Naive thymus-derived CD4-positive, alpha-beta T cell (primary cell): ENCODE measurements around the gene C8G. TPM values are rescaled to one million over a fixed set of nuclear protein-coding genes. Genes with fewer than 3 reads are reported as not detected.
A peak's percentile ranks its signal among the peaks of the same experiment; 100 is the strongest.

Experiments
- ATAC-seq: fragments of 150-1000 bp; cut with Tn5 transposase; 2 replicates; pipeline ENCODE4 v1.10.0; 2021; ENCODE audit warnings: mild to moderate bottlenecking, moderate library complexity
- CTCF ChIA-PET: fragments of 350-600 bp; sonication (Branson Sonifier 250); formaldehyde crosslinking; loops from one replicate; lab custom pipeline; 2021; ENCODE audit warnings: antibody characterized with exemption; lab: Charles Lee
- POLR2A ChIA-PET: fragments of 350-600 bp; sonication (Branson Sonifier 250); formaldehyde crosslinking; loops from one replicate; lab custom pipeline; 2021; ENCODE audit warnings: antibody characterized with exemption, inconsistent platforms; lab: Charles Lee
- DNase-seq, 9 donors: peaks; one replicate each; pipeline versions ENCODE4 v3.0.0 to v3.0.0-alpha.2; 2020 to 2022; ENCODE audit warnings: mixed read lengths in 1 of 9
- H3K27ac ChIP-seq: one replicate; pipeline ENCODE4 v1.7.0; 2013; ENCODE audit warnings: mild to moderate bottlenecking, low read depth, low read length, moderate library complexity
- H3K27me3 ChIP-seq, 2 donors: one replicate each; pipeline ENCODE4 v1.7.0; 2013; ENCODE audit warnings: low read length in 2 of 2, mild to moderate bottlenecking in 2 of 2, moderate library complexity in 2 of 2; ENCODE audit not compliant: control insufficient read depth in 2 of 2, insufficient read depth in 2 of 2
- H3K36me3 ChIP-seq, 3 experiments: 1 replicate in 2 of 3; 2 replicates in 1 of 3; pipeline ENCODE4 v1.7.0; 2013; ENCODE audit warnings: low read length in 3 of 3, mild to moderate bottlenecking in 3 of 3, moderate library complexity in 1 of 3; ENCODE audit not compliant: insufficient read depth in 3 of 3, control insufficient read depth in 2 of 3
- H3K4me1 ChIP-seq, 2 donors: one replicate each; pipeline ENCODE4 v1.7.0; 2013; ENCODE audit warnings: low read length in 2 of 2, mild to moderate bottlenecking in 2 of 2, moderate library complexity in 1 of 2; ENCODE audit not compliant: control insufficient read depth in 2 of 2, insufficient read depth in 2 of 2
- H3K4me3 ChIP-seq: 2 replicates; pipeline ENCODE4 v1.7.0; 2013; ENCODE audit warnings: mild to moderate bottlenecking, low read length
- H3K9me3 ChIP-seq, 3 experiments: 1 replicate in 2 of 3; 2 replicates in 1 of 3; pipeline ENCODE4 v1.7.0; 2013; ENCODE audit warnings: low read length in 3 of 3; ENCODE audit not compliant: control insufficient read depth in 2 of 3
- H3K27ac Mint-ChIP-seq, 9 donors: one replicate each; pipeline ENCODE4 v1.8.0; 2020 to 2022; ENCODE audit warnings: mixed read lengths in 9 of 9, mild to moderate bottlenecking in 8 of 9, moderate library complexity in 5 of 9, inconsistent platforms in 2 of 9
- H3K27me3 Mint-ChIP-seq, 5 donors: one replicate each; pipeline ENCODE4 v1.8.0; 2021 to 2022; ENCODE audit warnings: mixed read lengths in 5 of 5, mild to moderate bottlenecking in 1 of 5
- H3K36me3 Mint-ChIP-seq, 5 donors: one replicate each; pipeline ENCODE4 v1.8.0; 2020 to 2022; ENCODE audit warnings: mixed read lengths in 5 of 5, mild to moderate bottlenecking in 3 of 5, inconsistent platforms in 1 of 5
- H3K4me1 Mint-ChIP-seq, 7 donors: one replicate each; pipeline ENCODE4 v1.8.0; 2020 to 2022; ENCODE audit warnings: mixed read lengths in 7 of 7, mild to moderate bottlenecking in 3 of 7, inconsistent platforms in 1 of 7
- H3K4me3 Mint-ChIP-seq, 10 donors: one replicate each; pipeline ENCODE4 v1.8.0; 2020 to 2022; ENCODE audit warnings: mild to moderate bottlenecking in 10 of 10, mixed read lengths in 10 of 10, moderate library complexity in 6 of 10, inconsistent platforms in 2 of 10
- H3K9me3 Mint-ChIP-seq, 11 donors: one replicate each; pipeline ENCODE4 v1.8.0; 2020 to 2022; ENCODE audit warnings: mixed read lengths in 11 of 11, mild to moderate bottlenecking in 4 of 11, inconsistent platforms in 1 of 11, moderate library complexity in 1 of 11
- intact Hi-C, 2 donors: fragments of 100-400 bp; cut with micrococcal nuclease; formaldehyde crosslinking; loops; one replicate each; pipeline ENCODE4 v1.15.1; 2023
- polyA plus RNA-seq, 2 donors: library from polyadenylated mRNA; unstranded; fragments of 300-500 nt; fragmentation: Illumina TruSeq; gene quantifications; one replicate each; pipeline ENCODE4 v1.2.3, GENCODE V29; 2021
- total RNA-seq, 6 experiments: library from RNA in 5 of 6; stranded (reverse) in 5 of 6; gene quantifications; 1 replicate in 5 of 6; 2 replicates in 1 of 6; pipeline ENCODE4 v1.2.3 and lab custom pipeline; 2021 to 2026

The C8G gene
- total and polyA plus RNA-seq, 7 experiments from 2014 or later = 0.77 to 3.6 (median 1.4) TPM; not detected in 2

DNA sequence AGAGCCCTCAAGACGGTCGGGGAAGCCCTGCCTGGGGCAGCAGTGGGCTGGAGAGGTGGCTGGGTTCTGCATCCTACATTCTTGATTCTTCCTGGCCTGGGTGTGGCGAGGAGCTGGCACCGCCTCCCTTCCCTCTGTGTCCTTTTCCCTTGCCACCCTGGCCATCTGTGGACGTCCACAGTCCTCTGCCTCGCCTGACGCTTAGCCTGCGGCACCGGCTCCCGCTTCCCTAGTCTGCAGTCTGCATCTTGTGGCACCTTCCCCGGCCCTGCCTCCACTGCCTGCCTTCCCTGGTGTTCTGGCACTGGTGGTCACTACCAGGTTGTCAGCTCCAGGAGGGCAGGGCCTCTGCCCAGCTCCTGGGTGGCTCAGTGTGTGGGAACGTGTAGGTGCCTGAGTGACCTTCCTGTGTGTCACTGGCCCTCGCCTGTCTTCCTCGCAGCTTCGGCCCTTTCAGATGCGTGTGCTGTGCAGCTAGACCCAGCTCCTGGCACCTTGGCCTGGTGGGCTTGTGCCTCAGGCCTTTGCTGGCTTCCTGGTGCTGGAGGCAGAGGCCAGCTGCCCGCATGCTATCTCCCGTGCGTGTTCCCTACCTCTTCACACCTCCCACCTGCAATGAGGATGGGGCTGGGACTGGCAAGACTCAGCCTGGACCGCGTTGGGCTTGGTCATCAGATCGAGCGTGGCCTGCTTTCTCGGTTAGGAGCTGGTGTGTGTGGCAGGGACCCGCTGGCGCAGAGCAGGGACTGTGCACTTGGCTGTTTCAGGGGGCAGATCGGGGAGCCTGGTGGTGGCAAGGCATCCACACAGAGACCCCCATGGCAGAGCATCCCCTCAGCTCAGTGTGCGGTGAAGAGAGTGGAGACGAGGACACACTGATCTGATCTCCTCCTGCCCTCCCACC, 37.8 kb upstream of the C8G start:
- ATAC-seq (no peak), DNase-seq (no peak)
- H3K27ac Mint-ChIP-seq = peak overlapping the region in 2 of 9 donors; percentile 48 to 72
- no peaks in the 10 kb centered on the region for H3K9me3 ChIP-seq
- intact Hi-C loops = no loop called here
- CTCF ChIA-PET = interaction anchor here (1.0 kb wide), 1 partner anchor 121 kb away, joined by 3 read pairs; no protein-coding TSS in a partner anchor
- H3K4me1 ChIP-seq = peaks cover 13 to 19% of the 10 kb centered on the region in 2 donors
- POLR2A ChIA-PET = no interaction called here
- H3K27ac ChIP-seq = no peak overlapping the region
- no peak overlapping the region for H3K4me3 ChIP-seq
- H3K9me3 Mint-ChIP-seq = peaks cover 0 to 2% (median 0%) of the 10 kb centered on the region in 11 donors
- peaks cover 0 to 59% (median 4%) of the 10 kb centered on the region in 3 experiments for H3K36me3 ChIP-seq
- H3K36me3 Mint-ChIP-seq = peaks cover 0 to 22% (median 4%) of the 10 kb centered on the region in 5 donors
- no peaks in the 10 kb centered on the region for H3K27me3 ChIP-seq
- peaks cover 4 to 33% (median 19%) of the 10 kb centered on the region in 7 donors for H3K4me1 Mint-ChIP-seq
- H3K27me3 Mint-ChIP-seq = no peaks in the 10 kb centered on the region
- H3K4me3 Mint-ChIP-seq = no peak overlapping the region

DNA sequence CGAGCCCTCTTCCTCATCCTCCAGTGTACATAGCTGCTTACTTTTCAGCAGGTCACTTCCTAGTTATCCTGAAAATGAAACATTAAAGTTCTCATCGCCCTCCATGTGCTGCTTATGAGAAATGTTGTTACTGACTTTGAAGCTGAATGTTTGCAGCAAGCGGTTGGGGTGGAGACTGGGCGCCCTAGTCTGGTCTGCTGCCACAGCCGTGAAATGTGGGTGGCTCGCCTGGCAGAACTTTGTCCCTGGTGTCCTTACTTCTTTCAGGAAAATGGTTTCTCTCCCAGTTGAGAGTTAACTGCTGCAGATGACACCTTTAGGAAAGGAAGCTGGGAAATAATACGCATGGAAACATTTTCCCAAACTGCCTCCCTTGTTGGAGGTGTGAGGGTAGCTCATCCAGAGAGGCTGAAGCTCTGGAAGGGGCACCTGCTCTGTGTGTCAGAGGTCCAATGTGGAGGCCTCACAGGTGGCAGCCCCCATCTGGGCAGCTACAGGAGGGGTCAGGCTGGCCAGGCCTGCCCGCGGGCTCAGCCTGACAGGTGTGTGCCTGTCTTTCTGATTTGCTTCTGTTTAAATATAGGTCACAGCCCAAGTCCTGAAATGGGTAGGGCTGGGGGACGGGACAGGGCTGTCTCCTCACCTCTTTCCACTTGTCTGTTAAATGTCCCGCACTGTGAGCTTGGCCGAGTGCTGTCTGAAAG, 34.7 kb upstream of the C8G start:
- H3K36me3 Mint-ChIP-seq = peaks cover 3 to 16% (median 9%) of the 10 kb centered on the region in 5 donors
- intact Hi-C loops = no loop called here

DNA sequence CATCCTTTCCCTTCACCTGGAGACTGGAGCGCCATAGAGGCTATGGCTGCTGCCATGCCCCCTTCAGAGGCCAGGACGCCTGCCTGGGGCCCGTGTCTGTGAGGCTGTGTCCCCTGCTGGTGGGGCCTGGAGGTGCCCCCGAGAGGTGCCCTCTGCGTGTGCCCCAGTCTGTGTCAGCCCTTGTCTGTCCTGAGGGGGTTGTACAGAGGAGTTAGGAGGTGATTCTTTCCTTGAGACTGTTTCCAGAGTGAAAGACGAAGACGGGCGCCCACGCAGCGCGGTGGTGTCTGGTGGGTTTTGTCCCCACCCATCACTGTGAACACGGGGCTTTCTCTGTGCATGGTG, 34.2 kb upstream of the C8G start:
- CTCF ChIA-PET = interaction anchor here (0.7 kb wide), 1 partner anchor 171 kb away, joined by 3 read pairs; no protein-coding TSS in a partner anchor
- Histone ChIP-seq H3K27me3 (no peaks in the 10 kb centered on the region), H3K27ac (no peak overlapping the region), H3K9me3 (no peaks in the 10 kb centered on the region), H3K36me3 (peaks cover 0 to 66% (median 7%) of the 10 kb centered on the region in 3 experiments), H3K4me1 (no peaks in the 10 kb centered on the region), H3K4me3 (no peak overlapping the region)
- intact Hi-C loops = no loop called here
- no peaks in the 10 kb centered on the region for H3K27me3 Mint-ChIP-seq
- peaks cover 3 to 21% (median 9%) of the 10 kb centered on the region in 5 donors for H3K36me3 Mint-ChIP-seq
- POLR2A ChIA-PET = no interaction called here
- H3K27ac Mint-ChIP-seq = peak overlapping the region in 1 of 9 donors; percentile 6
- H3K4me1 Mint-ChIP-seq = peaks cover 0 to 14% (median 0%) of the 10 kb centered on the region in 7 donors
- H3K9me3 Mint-ChIP-seq = peaks cover 0 to 2% (median 0%) of the 10 kb centered on the region in 11 donors
- H3K4me3 Mint-ChIP-seq = no peak overlapping the region
- no peak for DNase-seq
- ATAC-seq = peak; percentile 41

More for the DNA sequence above, 34.7 kb upstream of the C8G start:
- POLR2A ChIA-PET = no interaction called here
- CTCF ChIA-PET = no interaction called here
- ATAC-seq (no peak), DNase-seq (no peak)
- H3K4me1 ChIP-seq = no peaks in the 10 kb centered on the region
- no peaks in the 10 kb centered on the region for H3K27me3 Mint-ChIP-seq
- no peaks in the 10 kb centered on the region for H3K27me3 ChIP-seq
- H3K4me1 Mint-ChIP-seq = peaks cover 0 to 14% (median 2%) of the 10 kb centered on the region in 7 donors
- no peak overlapping the region for H3K27ac ChIP-seq
- H3K9me3 Mint-ChIP-seq = peaks cover 0 to 2% (median 0%) of the 10 kb centered on the region in 11 donors
- no peak overlapping the region for H3K4me3 ChIP-seq
- H3K4me3 Mint-ChIP-seq = no peak overlapping the region
- H3K27ac Mint-ChIP-seq = peak overlapping the region in 1 of 9 donors; percentile 6
- no peaks in the 10 kb centered on the region for H3K9me3 ChIP-seq
- H3K36me3 ChIP-seq = peaks cover 0 to 63% (median 7%) of the 10 kb centered on the region in 3 experiments

DNA sequence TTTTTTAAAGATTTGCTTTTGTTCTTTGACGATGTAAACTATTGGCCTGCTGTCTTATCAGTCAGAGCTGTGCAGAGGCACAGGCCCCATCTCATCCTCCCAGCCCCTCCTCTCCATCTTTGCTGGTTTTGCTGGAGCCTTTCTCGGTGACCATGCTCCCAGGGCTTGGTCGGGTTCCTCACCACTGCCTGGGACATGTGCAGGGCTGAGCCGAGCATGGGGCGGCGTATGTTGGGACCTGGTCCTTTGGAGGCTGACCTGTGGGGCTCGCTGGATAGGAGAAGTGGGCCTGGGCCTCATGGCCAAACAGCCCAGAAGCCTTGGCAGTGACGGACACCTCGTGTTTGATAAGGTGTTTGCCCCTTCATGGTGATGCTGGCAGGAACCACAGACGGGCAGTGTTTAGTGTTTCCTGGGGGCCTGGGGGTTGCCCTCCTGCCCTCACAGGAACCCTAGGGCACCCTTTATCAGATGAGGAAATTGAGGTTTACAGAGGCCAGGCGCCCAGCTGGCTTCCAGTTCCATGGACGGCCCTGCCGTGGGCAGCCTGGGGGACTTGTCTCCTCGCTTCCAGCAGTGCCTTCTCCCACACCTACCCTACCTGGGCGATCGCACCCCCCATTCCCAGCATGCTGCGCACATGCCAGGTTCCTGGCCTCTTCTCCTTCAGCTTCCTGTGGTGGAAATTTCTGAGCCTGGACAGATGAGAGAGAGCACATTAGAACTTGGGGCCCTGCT, 31.2 kb upstream of the C8G start:
- Mint-ChIP-seq H3K4me3 (no peak overlapping the region), H3K9me3 (peaks cover 0 to 2% (median 0%) of the 10 kb centered on the region in 11 donors), H3K27me3 (no peaks in the 10 kb centered on the region), H3K36me3 (peaks cover 9 to 32% (median 12%) of the 10 kb centered on the region in 5 donors), H3K27ac (no peak overlapping the region), H3K4me1 (peaks cover 0 to 9% (median 4%) of the 10 kb centered on the region in 7 donors)
- intact Hi-C loops = no loop called here
- no peak for DNase-seq
- Histone ChIP-seq H3K27me3 (no peaks in the 10 kb centered on the region), H3K4me3 (no peak overlapping the region), H3K27ac (no peak overlapping the region), H3K9me3 (no peaks in the 10 kb centered on the region), H3K36me3 (peaks cover 0 to 67% (median 12%) of the 10 kb centered on the region in 3 experiments), H3K4me1 (no peaks in the 10 kb centered on the region)
- no peak for ATAC-seq
- CTCF ChIA-PET = interaction anchor here (0.6 kb wide), 1 partner anchor 25 kb away, joined by 3 read pairs; no protein-coding TSS in a partner anchor
- POLR2A ChIA-PET = interaction anchor here (2.2 kb wide), 1 partner anchor 12 kb away, joined by 15 read pairs; no protein-coding TSS in a partner anchor

DNA sequence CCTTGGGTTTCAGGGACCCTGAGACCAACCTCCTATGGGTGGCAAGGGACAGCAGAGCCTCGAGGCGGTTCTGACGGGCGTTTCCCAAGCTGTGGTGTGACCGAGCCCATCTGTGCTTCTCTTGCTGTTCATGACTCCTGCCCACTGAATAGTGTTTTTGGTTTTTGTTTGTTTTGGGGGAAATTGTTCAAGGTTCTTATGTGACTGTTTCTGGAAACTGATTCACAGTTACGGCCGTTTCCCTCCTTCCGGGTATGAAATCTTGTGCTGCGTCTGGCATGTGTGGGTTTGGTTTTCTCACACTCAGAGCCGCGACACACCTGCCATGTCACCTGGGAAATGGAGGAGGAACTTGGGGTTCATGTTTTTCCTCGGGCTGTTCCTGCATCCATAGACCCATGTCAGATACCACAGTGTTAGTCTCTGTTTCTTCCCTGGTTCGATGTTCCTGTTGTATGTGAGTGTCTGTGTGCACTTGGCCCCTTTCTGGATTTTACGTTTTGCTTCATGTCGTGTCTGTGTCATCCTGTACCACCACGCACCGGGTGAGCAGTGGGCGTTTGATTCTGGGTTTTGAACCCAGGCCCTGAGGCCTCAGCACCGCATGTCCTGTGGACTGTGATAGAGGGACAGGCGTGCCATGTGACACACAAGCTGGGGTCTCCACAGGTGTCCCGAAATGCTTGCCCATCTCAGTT, 29.3 kb upstream of the C8G start:
- H3K27me3 Mint-ChIP-seq = no peaks in the 10 kb centered on the region
- ChIA-PET CTCF (no interaction called here), POLR2A (no interaction called here)
- Histone ChIP-seq H3K27ac (no peak overlapping the region), H3K36me3 (peaks cover 4 to 63% (median 22%) of the 10 kb centered on the region in 3 experiments), H3K9me3 (no peaks in the 10 kb centered on the region), H3K27me3 (no peaks in the 10 kb centered on the region), H3K4me1 (no peaks in the 10 kb centered on the region), H3K4me3 (no peak overlapping the region)
- peaks cover 0 to 10% (median 4%) of the 10 kb centered on the region in 7 donors for H3K4me1 Mint-ChIP-seq
- intact Hi-C loops = no loop called here
- DNase-seq = no peak
- peaks cover 9 to 35% (median 11%) of the 10 kb centered on the region in 5 donors for H3K36me3 Mint-ChIP-seq
- H3K27ac Mint-ChIP-seq = no peak overlapping the region
- no peak overlapping the region for H3K4me3 Mint-ChIP-seq
- H3K9me3 Mint-ChIP-seq = peaks cover 0 to under 1% (median 0%) of the 10 kb centered on the region in 11 donors
- no peak for ATAC-seq
